PFSK-1 (cell line): Measurements from ENCODE around the gene CRX.
"Not testable (repeated sequence)": the region's sequence is repeated elsewhere in the genome, so short reads cannot be mapped to it uniquely, and the experiment has no call there.

ENCODE experiments used
- FOXP2 ChIP-seq: optimal IDR thresholded peaks from 2 replicates; pipeline ENCODE3; 2011; ENCODE audit warnings: borderline replicate concordance, control low read depth, inconsistent platforms; ENCODE audit not compliant: insufficient read depth; ENCODE audit errors: extremely low read length, extremely low read depth
- POLR2AphosphoS5 ChIP-seq: IDR thresholded peaks from 2 replicates; pipeline ENCODE4 v1.6.1; 2012; ENCODE audit warnings: low read depth, mild to moderate bottlenecking, control low read depth, low read length, moderate library complexity
- SIN3A ChIP-seq: IDR thresholded peaks from 2 replicates; pipeline ENCODE4 v1.6.1; 2012; ENCODE audit warnings: mild to moderate bottlenecking, low read length, moderate library complexity, borderline replicate concordance; ENCODE audit not compliant: insufficient read depth
- TAF1 ChIP-seq: IDR thresholded peaks from 2 replicates; pipeline ENCODE4 v1.6.1; 2012; ENCODE audit warnings: low read length, control low read depth, borderline replicate concordance; ENCODE audit not compliant: insufficient read depth
- TF ChIP-seq, protein P1 (sequence below), 2 experiments: IDR thresholded peaks; 2 replicates each; pipeline versions ENCODE4 v1.6.1 to v1.8.0; 2011 to 2012; ENCODE audit warnings: low read depth in 2 of 2, low read length in 2 of 2, control low read depth in 1 of 2, inconsistent platforms in 1 of 2, mild to moderate bottlenecking in 1 of 2, moderate library complexity in 1 of 2; ENCODE audit not compliant: insufficient read depth in 1 of 2

CRX gene

DNA sequence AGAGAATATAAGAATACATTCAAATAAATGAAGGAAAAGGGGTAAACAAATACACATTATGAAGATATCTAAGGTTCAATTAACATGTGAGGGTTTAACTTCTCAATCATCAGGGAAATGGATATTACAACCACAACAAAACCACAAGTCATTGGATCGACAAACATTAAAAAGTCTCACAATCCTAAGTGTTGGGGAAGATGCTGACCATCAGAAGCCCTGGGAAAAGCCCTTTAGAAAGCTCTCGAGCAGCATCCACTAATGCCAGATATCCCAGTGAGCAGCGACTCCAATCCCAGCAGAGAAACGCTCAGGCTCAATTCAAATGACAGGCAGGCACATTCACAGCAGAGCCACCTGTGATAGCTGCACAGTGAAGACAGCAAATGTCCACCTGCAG is 20.5 kb upstream of the CRX start:
- TF ChIP-seq FOXP2 (no peak), TAF1 (no peak), SIN3A (no peak), POLR2AphosphoS5 (no peak)
- TF ChIP-seq, protein P1, sequence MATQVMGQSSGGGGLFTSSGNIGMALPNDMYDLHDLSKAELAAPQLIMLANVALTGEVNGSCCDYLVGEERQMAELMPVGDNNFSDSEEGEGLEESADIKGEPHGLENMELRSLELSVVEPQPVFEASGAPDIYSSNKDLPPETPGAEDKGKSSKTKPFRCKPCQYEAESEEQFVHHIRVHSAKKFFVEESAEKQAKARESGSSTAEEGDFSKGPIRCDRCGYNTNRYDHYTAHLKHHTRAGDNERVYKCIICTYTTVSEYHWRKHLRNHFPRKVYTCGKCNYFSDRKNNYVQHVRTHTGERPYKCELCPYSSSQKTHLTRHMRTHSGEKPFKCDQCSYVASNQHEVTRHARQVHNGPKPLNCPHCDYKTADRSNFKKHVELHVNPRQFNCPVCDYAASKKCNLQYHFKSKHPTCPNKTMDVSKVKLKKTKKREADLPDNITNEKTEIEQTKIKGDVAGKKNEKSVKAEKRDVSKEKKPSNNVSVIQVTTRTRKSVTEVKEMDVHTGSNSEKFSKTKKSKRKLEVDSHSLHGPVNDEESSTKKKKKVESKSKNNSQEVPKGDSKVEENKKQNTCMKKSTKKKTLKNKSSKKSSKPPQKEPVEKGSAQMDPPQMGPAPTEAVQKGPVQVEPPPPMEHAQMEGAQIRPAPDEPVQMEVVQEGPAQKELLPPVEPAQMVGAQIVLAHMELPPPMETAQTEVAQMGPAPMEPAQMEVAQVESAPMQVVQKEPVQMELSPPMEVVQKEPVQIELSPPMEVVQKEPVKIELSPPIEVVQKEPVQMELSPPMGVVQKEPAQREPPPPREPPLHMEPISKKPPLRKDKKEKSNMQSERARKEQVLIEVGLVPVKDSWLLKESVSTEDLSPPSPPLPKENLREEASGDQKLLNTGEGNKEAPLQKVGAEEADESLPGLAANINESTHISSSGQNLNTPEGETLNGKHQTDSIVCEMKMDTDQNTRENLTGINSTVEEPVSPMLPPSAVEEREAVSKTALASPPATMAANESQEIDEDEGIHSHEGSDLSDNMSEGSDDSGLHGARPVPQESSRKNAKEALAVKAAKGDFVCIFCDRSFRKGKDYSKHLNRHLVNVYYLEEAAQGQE (IDR thresholded peaks at IDR 0.05; ENCODE audit: insufficient read depth in 1 of 2, low read depth in 2 of 2, low read length in 2 of 2), result no peak

DNA sequence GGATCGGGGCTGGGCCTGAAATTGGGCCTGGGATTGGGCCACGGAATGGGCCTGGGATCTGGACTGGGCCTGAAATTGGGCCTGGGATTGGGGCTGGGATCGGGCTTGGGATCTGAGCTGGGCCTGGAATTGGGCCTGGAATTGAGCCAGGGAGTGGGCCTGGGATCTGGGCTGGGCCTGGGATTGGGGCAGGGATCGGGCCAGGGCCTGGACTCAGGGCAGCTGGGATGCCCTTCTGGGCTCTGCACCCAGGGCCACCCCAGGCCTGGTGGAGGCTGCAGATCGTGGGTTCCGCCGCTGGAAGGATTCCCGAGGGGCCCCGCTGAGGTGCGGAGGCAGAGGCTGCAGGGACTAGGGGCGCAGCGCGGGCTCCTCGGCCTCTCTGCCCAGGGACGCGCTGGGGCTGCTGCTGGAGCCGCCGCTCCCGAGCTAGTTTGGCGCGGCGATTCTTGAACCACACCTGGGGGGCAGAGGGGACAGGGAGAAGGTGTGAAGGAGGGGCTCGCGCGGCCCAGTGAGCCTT is 19.2 kb upstream of the CRX start:
- TF ChIP-seq, protein P1 (IDR thresholded peaks at IDR 0.05; ENCODE audit: insufficient read depth in 1 of 2, low read depth in 2 of 2, low read length in 2 of 2), result no peak
- TF ChIP-seq FOXP2 (no peak), TAF1 (no peak), SIN3A (no peak), POLR2AphosphoS5 (no peak)

DNA sequence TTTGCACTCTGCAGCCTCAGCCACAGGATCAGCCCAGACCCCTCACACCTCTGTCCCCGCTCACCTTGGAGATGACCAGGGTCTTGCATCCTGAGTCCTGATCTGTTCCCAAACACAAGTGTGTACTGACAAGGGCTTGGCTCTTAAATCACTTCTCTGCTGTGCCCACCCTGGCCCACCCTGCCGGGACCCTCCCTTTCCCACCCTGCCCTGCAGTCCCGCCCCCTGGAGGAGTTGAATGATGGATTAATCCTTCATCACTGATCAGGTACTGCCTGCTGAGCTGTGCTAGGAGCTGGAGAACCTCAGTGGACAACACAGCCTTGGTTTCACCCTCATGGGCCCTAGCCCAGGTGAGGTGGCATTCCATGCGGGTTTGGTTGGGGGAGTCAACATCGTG is 17.3 kb upstream of the CRX start, which contains the start of gene TPRX1:
Gene TPRX1, minus strand, starts transcription at position 101 of the 400 bp plus-strand sequence. Its CDS starts 12 bp downstream, at position 89.
- TF ChIP-seq SIN3A, TAF1: not testable (repeated sequence)
- TF ChIP-seq, protein P1 (IDR thresholded peaks at IDR 0.05; ENCODE audit: insufficient read depth in 1 of 2, low read depth in 2 of 2, low read length in 2 of 2), result not testable (repeated sequence)

DNA sequence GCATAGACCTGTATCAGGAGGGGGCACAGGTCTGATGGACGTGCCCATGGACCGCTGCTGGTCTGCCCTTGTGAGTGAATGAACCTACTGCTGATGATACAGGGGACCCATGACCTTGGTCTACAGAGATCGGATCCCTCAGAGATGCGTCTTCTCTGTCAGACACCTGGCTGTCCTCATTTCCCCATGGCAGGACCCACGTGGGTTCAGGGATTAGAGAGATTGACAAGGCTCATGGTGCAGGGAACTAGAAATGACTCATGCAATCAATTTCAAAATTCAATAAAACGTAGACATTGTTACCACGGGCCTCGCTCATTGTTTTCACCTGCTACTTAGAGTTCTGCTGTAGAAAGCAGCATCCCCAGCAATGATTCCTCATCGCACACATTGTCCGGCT is 16.4 kb upstream of the CRX start:
- TF ChIP-seq FOXP2 (no peak), POLR2AphosphoS5 (no peak), SIN3A (no peak), TAF1 (no peak)
- TF ChIP-seq, protein P1 (IDR thresholded peaks at IDR 0.05; ENCODE audit: insufficient read depth in 1 of 2, low read depth in 2 of 2, low read length in 2 of 2), result no peak

DNA sequence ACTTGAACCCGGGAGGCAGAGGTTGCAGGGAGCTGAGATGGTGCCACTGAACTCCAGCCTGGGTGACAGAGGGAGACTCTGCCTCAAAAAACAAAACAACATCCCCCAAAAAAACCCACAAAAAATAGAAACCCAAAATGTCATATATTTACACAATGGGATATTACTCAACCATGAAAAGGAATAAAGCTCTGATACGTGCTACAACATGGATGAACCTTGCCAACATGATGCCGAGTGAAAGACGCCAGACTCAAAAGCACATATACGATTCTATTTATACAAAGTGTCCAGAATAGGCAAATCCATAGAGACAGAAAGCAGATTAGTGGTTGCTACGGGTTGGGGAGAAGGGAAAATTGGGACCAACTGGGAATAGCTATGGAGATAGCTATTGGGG is 15.3 kb upstream of the CRX start:
- TF ChIP-seq FOXP2 (no peak), SIN3A (no peak), POLR2AphosphoS5 (no peak), TAF1 (no peak)
- TF ChIP-seq, protein P1 (IDR thresholded peaks at IDR 0.05; ENCODE audit: insufficient read depth in 1 of 2, low read depth in 2 of 2, low read length in 2 of 2), result no peak
